CD4-positive, alpha-beta T cell (primary cell): ENCODE results near the gene PRKN. TPM values are rescaled to one million over a fixed set of nuclear protein-coding genes. Genes with fewer than 3 reads are reported as not detected.

Experiments
- ATAC-seq: fragments of 200-7000 bp; cut with Tn5 transposase; one replicate; pipeline ENCODE4 v1.10.0; 2022; ENCODE audit warnings: mild to moderate bottlenecking; ENCODE audit not compliant: poor library complexity
- CTCF ChIA-PET: fragments of 350-600 bp; sonication (Branson Sonifier 250); formaldehyde crosslinking; loops from one replicate; lab custom pipeline; 2021; ENCODE audit warnings: antibody characterized with exemption, inconsistent platforms; lab: Charles Lee
- POLR2A ChIA-PET: fragments of 350-600 bp; sonication (Branson Sonifier 250); formaldehyde crosslinking; loops from one replicate; lab custom pipeline; 2021; ENCODE audit warnings: antibody characterized with exemption, inconsistent platforms; lab: Charles Lee
- DNase-seq, 14 experiments: peaks; one replicate each; pipeline ENCODE4 v3.0.0-alpha.2; 2013 to 2020; ENCODE audit warnings: mixed read lengths in 2 of 14
- H3K27ac ChIP-seq, 2 donors: one replicate each; pipeline versions ENCODE4 v1.5.1 to v1.7.0; 2013; ENCODE audit warnings: low read length in 2 of 2, low read depth in 1 of 2, mild to moderate bottlenecking in 1 of 2
- H3K27me3 ChIP-seq, 2 experiments: 1 replicate in 1 of 2; 2 replicates in 1 of 2; pipeline versions ENCODE4 v1.6.1 to v1.7.0; 2013; ENCODE audit warnings: low read length in 2 of 2, control low read depth in 1 of 2, mild to moderate bottlenecking in 1 of 2, moderate library complexity in 1 of 2; ENCODE audit not compliant: insufficient read depth in 2 of 2, control insufficient read depth in 1 of 2
- H3K36me3 ChIP-seq: one replicate; pipeline ENCODE4 v1.6.1; 2013; ENCODE audit warnings: low read length, control low read depth; ENCODE audit not compliant: insufficient read depth
- H3K4me1 ChIP-seq: one replicate; pipeline ENCODE4 v1.6.1; 2013; ENCODE audit warnings: low read length, control low read depth; ENCODE audit not compliant: insufficient read depth
- H3K4me3 ChIP-seq: one replicate; pipeline ENCODE4 v1.5.1; 2013; ENCODE audit warnings: mild to moderate bottlenecking, low read length, moderate library complexity
- H3K9me3 ChIP-seq, 2 experiments: 1 replicate in 1 of 2; 2 replicates in 1 of 2; pipeline versions ENCODE4 v1.6.1 to v1.7.0; 2013; ENCODE audit warnings: low read length in 2 of 2, mild to moderate bottlenecking in 2 of 2, control low read depth in 1 of 2, moderate library complexity in 1 of 2; ENCODE audit not compliant: control insufficient read depth in 1 of 2, insufficient read depth in 1 of 2
- H3K27ac Mint-ChIP-seq: one replicate; pipeline ENCODE4 v1.8.0; 2020; ENCODE audit warnings: mixed read lengths
- H3K27me3 Mint-ChIP-seq: one replicate; pipeline ENCODE4 v1.8.0; 2021; ENCODE audit warnings: mixed read lengths
- H3K36me3 Mint-ChIP-seq: one replicate; pipeline ENCODE4 v1.8.0; 2021; ENCODE audit warnings: low read depth, mixed read lengths
- H3K4me1 Mint-ChIP-seq: one replicate; pipeline ENCODE4 v1.8.0; 2021; ENCODE audit warnings: low read depth, mixed read lengths
- H3K4me3 Mint-ChIP-seq: one replicate; pipeline ENCODE4 v1.8.0; 2020; ENCODE audit warnings: mild to moderate bottlenecking, mixed read lengths
- H3K9me3 Mint-ChIP-seq: one replicate; pipeline ENCODE4 v1.8.0; 2020; ENCODE audit warnings: mixed read lengths
- intact Hi-C, 2 experiments: fragments of 100-400 bp; cut with DNase I in 1 of 2; cut with micrococcal nuclease in 1 of 2; formaldehyde crosslinking; loops; one replicate each; pipeline versions ENCODE4 v1.15.1 to v1.9.0; 2023 to 2025; cut with DNase I, micrococcal nuclease
- total RNA-seq, 174 experiments: library from RNA in 2 of 174; stranded (reverse) in 2 of 174; gene quantifications; one replicate each; pipeline ENCODE4 v1.2.3 and lab custom pipeline; 2021 to 2026
- TF ChIP-seq, protein P1 (sequence below): fragments of 200-600 bp; IDR thresholded peaks from one replicate; pipeline ENCODE4 v1.8.0; 2022; ENCODE audit warnings: antibody characterized with exemption, mild to moderate bottlenecking

Gene PRKN
- total RNA-seq, 2 experiments from 2014 or later: 5.2 to 5.4 TPM

DNA sequence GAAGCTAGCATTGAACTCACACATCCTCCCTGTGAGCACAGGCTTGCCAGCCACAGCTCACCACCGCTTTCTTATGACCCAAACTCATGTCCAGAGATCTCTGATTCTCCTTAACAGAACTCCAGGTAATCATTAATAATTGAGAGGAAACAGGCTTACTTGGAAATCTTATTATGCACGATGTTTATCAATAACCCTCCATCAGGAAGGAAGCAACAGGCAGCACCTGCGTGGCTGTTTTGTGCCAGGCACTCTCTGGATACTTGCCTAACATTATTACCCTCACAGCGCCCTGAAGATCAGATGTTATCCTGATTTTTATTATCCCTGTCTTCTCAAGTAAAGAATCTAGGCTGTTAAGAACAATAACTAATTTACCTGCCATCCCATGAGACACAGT is 306.6 kb downstream of the PRKN start:
- Mint-ChIP-seq H3K36me3 (peaks cover 6% of the 10 kb centered on the region), H3K9me3 (no peaks in the 10 kb centered on the region), H3K4me1 (no peaks in the 10 kb centered on the region), H3K27ac (no peak overlapping the region), H3K27me3 (no peaks in the 10 kb centered on the region), H3K4me3 (no peak overlapping the region)
- POLR2A ChIA-PET: no interaction called here
- H3K4me1 ChIP-seq: no peaks in the 10 kb centered on the region
- CTCF ChIA-PET: no interaction called here
- intact Hi-C loops: no loop called here
- H3K27me3 ChIP-seq: no peaks in the 10 kb centered on the region
- peaks cover 0 to 4% of the 10 kb centered on the region in 2 experiments for H3K9me3 ChIP-seq
- DNase-seq (no peak), ATAC-seq (no peak)
- no peaks in the 10 kb centered on the region for H3K36me3 ChIP-seq
- no peak overlapping the region for H3K4me3 ChIP-seq
- H3K27ac ChIP-seq: no peak overlapping the region
- TF ChIP-seq, protein P1, sequence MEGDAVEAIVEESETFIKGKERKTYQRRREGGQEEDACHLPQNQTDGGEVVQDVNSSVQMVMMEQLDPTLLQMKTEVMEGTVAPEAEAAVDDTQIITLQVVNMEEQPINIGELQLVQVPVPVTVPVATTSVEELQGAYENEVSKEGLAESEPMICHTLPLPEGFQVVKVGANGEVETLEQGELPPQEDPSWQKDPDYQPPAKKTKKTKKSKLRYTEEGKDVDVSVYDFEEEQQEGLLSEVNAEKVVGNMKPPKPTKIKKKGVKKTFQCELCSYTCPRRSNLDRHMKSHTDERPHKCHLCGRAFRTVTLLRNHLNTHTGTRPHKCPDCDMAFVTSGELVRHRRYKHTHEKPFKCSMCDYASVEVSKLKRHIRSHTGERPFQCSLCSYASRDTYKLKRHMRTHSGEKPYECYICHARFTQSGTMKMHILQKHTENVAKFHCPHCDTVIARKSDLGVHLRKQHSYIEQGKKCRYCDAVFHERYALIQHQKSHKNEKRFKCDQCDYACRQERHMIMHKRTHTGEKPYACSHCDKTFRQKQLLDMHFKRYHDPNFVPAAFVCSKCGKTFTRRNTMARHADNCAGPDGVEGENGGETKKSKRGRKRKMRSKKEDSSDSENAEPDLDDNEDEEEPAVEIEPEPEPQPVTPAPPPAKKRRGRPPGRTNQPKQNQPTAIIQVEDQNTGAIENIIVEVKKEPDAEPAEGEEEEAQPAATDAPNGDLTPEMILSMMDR: no peak

DNA sequence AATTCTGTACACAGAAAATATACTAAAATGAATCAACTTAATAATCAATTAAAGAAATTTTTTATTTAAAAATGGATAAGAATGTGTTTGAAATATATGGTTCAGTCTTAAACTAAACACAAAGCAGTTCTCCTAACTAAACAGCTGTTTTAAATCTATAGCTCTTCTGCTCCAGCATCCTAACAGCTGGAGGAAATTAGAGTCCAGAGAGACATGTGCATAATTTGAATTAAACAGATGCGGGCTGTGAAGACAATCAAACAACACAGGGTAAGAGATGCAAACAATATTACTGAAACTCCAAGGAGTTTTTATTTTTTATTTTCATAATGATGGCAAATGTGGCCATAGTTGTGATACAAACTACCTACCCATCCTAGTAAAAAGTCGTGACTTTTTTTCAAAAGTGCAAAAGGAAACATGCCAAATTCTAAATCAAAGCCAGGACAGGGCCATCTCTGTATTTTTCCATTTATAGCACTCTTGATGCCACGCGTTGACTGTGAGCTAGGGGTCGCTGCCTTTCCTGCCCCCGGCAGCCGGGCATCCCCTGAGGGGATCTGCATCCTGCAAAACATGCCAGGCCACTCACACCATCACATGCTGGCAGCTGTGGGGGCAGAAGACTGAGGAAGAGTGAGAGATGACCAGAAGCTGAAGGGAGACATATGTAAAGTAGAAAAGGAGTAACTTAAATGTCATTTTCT is 310.6 kb downstream of the PRKN start:
- Histone ChIP-seq H3K9me3 (peaks cover 0 to 7% of the 10 kb centered on the region in 2 experiments), H3K27me3 (no peaks in the 10 kb centered on the region), H3K4me3 (no peak overlapping the region), H3K27ac (no peak overlapping the region), H3K36me3 (no peaks in the 10 kb centered on the region), H3K4me1 (no peaks in the 10 kb centered on the region)
- ChIA-PET POLR2A (no interaction called here), CTCF (no interaction called here)
- DNase-seq (no peak), ATAC-seq (no peak)
- Mint-ChIP-seq H3K27ac (no peak overlapping the region), H3K4me3 (no peak overlapping the region), H3K4me1 (no peaks in the 10 kb centered on the region), H3K36me3 (no peaks in the 10 kb centered on the region), H3K9me3 (no peaks in the 10 kb centered on the region), H3K27me3 (no peaks in the 10 kb centered on the region)
- TF ChIP-seq, protein P1: no peak
- intact Hi-C loops: no loop called here

DNA sequence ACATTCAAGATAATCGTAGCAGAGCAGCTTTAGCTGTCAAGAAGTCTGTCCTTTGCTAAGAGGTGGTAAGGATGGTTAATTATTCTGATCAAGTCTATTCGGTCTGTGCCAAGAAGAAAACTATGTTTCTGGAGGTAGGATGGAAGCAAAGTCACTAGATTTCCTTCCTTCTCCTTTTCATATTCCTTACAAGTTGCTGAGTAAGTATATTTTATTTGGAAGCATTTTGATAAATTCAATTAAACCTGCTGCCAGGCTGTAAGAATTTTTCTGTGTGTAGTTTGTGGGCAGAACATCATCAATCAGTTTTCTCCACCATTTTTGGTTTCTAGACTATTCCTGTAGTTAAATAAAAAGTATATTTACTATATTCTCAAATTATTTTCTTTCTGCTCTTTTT is 311.3 kb downstream of the PRKN start:
- Histone ChIP-seq H3K4me1 (no peaks in the 10 kb centered on the region), H3K27me3 (no peaks in the 10 kb centered on the region), H3K9me3 (peaks cover 0 to 7% of the 10 kb centered on the region in 2 experiments), H3K36me3 (no peaks in the 10 kb centered on the region), H3K27ac (no peak overlapping the region), H3K4me3 (no peak overlapping the region)
- H3K4me1 Mint-ChIP-seq: no peaks in the 10 kb centered on the region
- H3K4me3 Mint-ChIP-seq: no peak overlapping the region
- ATAC-seq (no peak), DNase-seq (no peak)
- intact Hi-C loops: no loop called here
- ChIA-PET CTCF (no interaction called here), POLR2A (no interaction called here)
- no peaks in the 10 kb centered on the region for H3K27me3 Mint-ChIP-seq
- H3K27ac Mint-ChIP-seq: no peak overlapping the region
- TF ChIP-seq, protein P1: no peak
- H3K36me3 Mint-ChIP-seq: no peaks in the 10 kb centered on the region
- no peaks in the 10 kb centered on the region for H3K9me3 Mint-ChIP-seq
